ENCODE data around the gene BGN. TPM values are rescaled to one million over a fixed set of nuclear protein-coding genes. Genes with fewer than 3 reads are reported as not detected.

Gene BGN
- total and polyA plus RNA-seq, 5 experiments from 2014 or later: not detected

DNA sequence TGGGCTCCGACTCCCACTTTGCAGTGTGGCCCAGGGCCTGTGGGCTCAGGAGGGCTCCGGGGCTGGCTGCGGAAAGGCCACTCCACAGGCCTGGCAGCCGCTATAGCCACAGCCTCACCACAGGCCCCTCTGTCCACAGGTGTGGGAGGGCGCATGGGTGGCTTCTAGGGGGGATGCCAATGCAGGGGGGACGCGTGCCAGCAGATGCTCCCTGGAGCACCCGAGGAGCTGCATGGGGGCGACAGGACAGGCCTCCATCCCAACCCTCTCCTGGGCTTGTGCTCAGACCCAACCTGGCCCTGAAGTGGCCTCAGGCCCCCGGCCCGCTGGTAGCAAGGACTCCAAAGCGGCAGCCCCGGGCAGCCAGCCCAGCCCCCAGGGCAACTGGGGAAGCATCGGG lies 8.0 kb downstream of the BGN start:
- Mint-ChIP-seq H3K27ac (no peak overlapping the region), H3K4me3 (no peak overlapping the region), H3K36me3 (no peaks in the 10 kb centered on the region), H3K9me3 (no peaks in the 10 kb centered on the region), H3K27me3 (peaks cover 0 to 1% (median 0%) of the 10 kb centered on the region in 5 donors), H3K4me1 (peaks cover 0 to 5% (median under 1%) of the 10 kb centered on the region in 4 donors)
- no peak for ATAC-seq
- POLR2A ChIA-PET: no interaction called here
- no peak for DNase-seq

DNA sequence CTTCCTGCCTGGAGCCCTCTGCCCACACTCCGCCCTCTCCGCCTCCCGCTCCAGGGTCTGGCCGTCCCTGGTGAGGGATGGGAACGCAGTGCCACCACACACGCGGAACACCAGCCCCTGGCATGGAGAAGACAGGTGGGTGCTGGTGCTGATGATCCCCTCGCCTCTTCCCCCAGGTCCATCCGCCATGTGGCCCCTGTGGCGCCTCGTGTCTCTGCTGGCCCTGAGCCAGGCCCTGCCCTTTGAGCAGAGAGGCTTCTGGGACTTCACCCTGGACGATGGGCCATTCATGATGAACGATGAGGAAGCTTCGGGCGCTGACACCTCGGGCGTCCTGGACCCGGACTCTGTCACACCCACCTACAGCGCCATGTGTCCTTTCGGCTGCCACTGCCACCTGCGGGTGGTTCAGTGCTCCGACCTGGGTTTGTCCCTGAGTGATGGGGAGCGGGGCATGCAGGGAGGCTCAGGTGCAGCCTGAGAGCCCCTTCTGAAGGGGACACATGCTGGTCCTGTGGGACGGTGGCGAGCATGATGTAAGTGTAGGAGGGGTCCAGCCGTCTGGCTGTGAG lies 9.8 kb downstream of the BGN start:
- no peaks in the 10 kb centered on the region for H3K9me3 Mint-ChIP-seq
- peaks cover 0 to 5% (median under 1%) of the 10 kb centered on the region in 4 donors for H3K4me1 Mint-ChIP-seq
- no peak overlapping the region for H3K27ac Mint-ChIP-seq
- POLR2A ChIA-PET: no interaction called here
- H3K27me3 Mint-ChIP-seq: no peaks in the 10 kb centered on the region
- no peaks in the 10 kb centered on the region for H3K36me3 Mint-ChIP-seq
- ATAC-seq: no peak
- H3K4me3 Mint-ChIP-seq: no peak overlapping the region
- no peak for DNase-seq

DNA sequence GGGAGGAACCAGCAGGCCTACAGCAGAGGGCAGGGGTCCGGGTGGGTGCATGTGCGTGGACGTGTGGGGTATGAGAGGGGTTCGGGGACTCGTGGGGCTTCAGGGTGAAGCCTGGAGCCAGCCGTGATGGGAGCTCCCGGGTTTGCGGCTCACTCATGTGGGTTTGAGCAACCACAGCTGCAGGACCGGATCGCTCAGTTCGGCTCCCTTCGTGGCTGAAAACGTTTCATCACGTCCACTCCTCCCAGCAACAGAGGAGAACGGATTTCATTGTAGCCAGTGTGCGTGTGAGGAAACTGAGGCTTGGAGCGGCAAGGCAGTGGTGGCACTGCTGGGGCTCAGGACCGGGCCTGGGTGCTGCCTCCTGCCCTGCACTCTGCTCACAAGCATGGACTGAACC lies 10.6 kb downstream of the BGN start:
- Mint-ChIP-seq H3K9me3 (no peaks in the 10 kb centered on the region), H3K36me3 (no peaks in the 10 kb centered on the region), H3K27me3 (no peaks in the 10 kb centered on the region), H3K4me3 (no peak overlapping the region), H3K27ac (no peak overlapping the region), H3K4me1 (peaks cover 0 to 5% (median under 1%) of the 10 kb centered on the region in 4 donors)
- DNase-seq (no peak), ATAC-seq (no peak)
- POLR2A ChIA-PET: no interaction called here

DNA sequence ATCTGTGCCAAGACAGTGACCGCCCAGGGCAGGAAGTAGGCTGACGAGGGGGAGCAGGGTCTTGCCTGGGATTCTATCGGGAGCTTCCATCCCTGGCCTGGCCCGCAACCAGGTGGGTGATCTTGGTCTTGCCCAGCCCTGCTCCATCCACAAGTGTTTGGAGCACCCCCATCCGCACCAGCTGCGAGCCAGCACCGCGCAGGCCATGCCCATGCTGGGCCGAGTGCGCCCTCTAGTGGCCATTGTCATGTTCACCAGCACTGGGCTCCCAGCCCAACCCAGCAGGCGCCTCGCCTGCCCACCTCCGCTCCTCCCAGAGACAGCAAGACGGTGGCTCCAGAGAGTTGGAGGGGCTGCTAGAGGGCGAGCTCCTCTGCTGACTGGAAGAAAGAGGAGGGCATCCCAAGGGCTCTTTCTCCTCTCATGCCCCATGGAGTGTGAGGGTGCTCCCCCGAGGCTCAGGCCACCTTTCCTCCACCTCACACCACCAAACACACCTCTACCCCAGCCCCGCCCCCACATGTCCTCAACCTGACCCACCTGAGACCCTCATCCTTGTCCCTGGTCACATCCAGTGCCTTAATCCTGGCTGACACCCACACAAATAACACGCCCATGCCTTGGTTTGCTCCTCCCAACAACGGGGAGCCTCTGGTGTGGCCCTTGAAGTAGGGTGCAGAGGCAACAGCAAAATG lies 12.9 kb downstream of the BGN start:
- POLR2A ChIA-PET: interaction anchor here (1.1 to 1.6 kb wide), 3 partner anchors 35 to 475 kb away, joined by 3 to 5 read pairs (median 3); partner anchors contain the start of gene HAUS7
- H3K4me1 Mint-ChIP-seq: peaks cover 0 to 5% (median under 1%) of the 10 kb centered on the region in 4 donors
- peak overlapping the region in 2 of 10 donors; percentile 22 to 77 for H3K27ac Mint-ChIP-seq
- no peaks in the 10 kb centered on the region for H3K36me3 Mint-ChIP-seq
- H3K9me3 Mint-ChIP-seq: no peaks in the 10 kb centered on the region
- DNase-seq (peak; percentile 64 to 89 (median 79)), ATAC-seq (peak; percentile 100)
- no peaks in the 10 kb centered on the region for H3K27me3 Mint-ChIP-seq
- peak overlapping the region in 1 of 10 donors; percentile 25 for H3K4me3 Mint-ChIP-seq

DNA sequence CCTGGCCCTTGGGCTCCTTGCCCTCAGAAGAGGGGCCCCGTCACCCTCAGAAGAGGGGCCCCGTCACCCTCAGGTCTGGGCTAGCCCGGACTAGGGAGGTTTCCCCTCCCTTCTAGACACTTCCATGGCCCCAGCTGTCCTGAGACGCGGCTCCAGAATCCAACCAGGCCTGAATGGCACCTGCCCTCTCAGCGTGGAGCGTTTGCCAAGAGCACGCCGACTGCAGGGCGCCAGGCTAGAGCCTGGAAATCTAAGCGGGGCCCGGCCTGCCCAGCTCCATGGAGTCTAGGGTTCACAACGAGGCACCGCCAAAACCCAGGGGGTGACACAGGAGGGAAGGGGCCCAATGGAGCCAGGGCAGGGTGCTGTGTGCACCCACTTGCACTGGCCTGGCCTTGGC lies 14.8 kb downstream of the BGN start:
- peaks cover 0 to 5% (median under 1%) of the 10 kb centered on the region in 4 donors for H3K4me1 Mint-ChIP-seq
- DNase-seq: no peak
- H3K27me3 Mint-ChIP-seq: no peaks in the 10 kb centered on the region
- H3K36me3 Mint-ChIP-seq: no peaks in the 10 kb centered on the region
- H3K9me3 Mint-ChIP-seq: no peaks in the 10 kb centered on the region
- no peak overlapping the region for H3K4me3 Mint-ChIP-seq
- ATAC-seq: no peak
- H3K27ac Mint-ChIP-seq: no peak overlapping the region
- POLR2A ChIA-PET: no interaction called here

DNA sequence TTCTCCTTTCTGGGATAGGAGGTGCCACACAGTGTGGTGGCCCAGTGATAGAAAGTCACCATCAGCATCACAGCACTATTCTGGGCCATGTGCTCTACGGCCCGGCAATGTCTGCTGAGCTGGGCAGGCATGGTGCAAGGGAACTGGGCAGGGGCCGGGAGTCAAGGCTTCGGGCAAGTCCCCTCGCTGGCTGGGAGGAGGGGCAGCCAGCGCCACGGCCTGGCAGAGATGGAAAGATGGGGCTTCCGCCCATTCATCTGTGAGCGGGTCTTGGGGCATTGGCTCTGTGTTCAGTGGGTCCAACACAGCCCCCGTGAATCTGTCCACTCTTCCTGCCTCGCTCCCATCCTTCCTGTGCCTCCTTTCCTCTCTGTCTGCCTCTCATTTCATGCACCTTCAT lies 15.6 kb downstream of the BGN start:
- H3K9me3 Mint-ChIP-seq: no peaks in the 10 kb centered on the region
- DNase-seq: no peak
- no peaks in the 10 kb centered on the region for H3K36me3 Mint-ChIP-seq
- H3K4me3 Mint-ChIP-seq: no peak overlapping the region
- peaks cover 0 to under 1% (median 0%) of the 10 kb centered on the region in 5 donors for H3K27me3 Mint-ChIP-seq
- ATAC-seq: no peak
- H3K4me1 Mint-ChIP-seq: peaks cover 0 to 5% (median under 1%) of the 10 kb centered on the region in 4 donors
- H3K27ac Mint-ChIP-seq: no peak overlapping the region
- POLR2A ChIA-PET: no interaction called here

DNA sequence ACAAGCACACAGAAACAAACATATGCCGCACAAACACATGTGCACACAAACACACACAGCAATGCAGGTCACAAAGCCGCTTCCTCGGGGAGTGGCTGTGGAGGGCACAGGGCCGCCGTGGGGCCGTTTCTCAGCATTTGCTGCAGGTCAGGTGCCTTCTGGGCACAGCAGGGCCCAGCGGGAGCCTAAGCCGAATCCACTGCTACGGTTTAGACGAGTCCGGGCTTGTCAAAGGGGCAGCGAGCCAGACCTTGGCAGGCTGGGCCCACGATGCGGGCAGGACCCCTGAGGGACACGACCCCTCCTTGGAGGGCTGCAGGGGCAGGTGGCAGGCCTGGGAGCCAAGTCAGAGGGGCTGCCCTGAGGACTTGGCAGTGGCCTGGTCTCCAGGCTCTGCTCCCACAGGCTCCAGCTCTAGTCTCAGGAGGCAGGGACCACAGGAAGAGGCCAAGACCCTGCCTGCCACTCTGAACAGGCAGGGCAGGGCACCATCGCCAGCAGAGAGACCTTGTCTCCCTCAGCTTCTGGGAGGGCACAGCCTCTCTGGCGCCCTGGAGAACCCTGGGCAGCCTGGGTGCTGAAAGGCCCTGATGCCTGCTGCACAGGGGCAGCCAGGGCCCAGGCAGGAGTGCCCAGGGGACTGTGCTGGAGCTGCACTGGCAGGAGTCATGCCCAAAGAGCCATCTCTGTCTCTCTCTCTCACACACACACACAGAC lies 17.2 kb downstream of the BGN start:
- POLR2A ChIA-PET: interaction anchor here (0.6 kb wide), 1 partner anchor 155 kb away, joined by 3 read pairs; no protein-coding TSS in a partner anchor
- Mint-ChIP-seq H3K4me3 (no peak overlapping the region), H3K27ac (no peak overlapping the region), H3K27me3 (peaks cover 5 to 13% (median 8%) of the 10 kb centered on the region in 5 donors), H3K4me1 (peaks cover 4 to 9% (median 6%) of the 10 kb centered on the region in 4 donors), H3K9me3 (peaks cover 0 to 4% (median 0%) of the 10 kb centered on the region in 9 donors), H3K36me3 (peaks cover 0 to 4% (median 0%) of the 10 kb centered on the region in 3 donors)
- ATAC-seq: no peak
- no peak for DNase-seq

DNA sequence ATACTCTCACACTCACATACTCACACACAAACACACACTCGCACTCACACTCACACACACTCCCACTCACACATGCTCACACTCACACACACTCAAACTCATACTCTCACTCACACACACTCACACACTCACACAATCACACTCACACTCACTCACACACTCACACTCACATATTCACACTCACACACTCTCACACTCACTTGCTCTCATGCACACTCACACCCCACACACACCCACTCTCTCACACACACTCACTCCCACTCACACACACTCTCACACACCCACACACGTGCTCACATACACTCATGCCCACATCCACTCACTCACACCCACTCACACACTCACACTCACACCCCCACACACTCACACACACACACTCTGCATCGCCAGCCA lies 17.7 kb downstream of the BGN start:
- Mint-ChIP-seq H3K27ac (no peak overlapping the region), H3K4me1 (peaks cover 3 to 7% (median 5%) of the 10 kb centered on the region in 4 donors), H3K4me3 (no peak overlapping the region), H3K36me3 (peaks cover 0 to 4% (median 0%) of the 10 kb centered on the region in 3 donors), H3K9me3 (peaks cover 0 to 4% (median 0%) of the 10 kb centered on the region in 9 donors), H3K27me3 (peaks cover 5 to 13% (median 8%) of the 10 kb centered on the region in 5 donors)
- POLR2A ChIA-PET: interaction anchor here (0.6 kb wide), 1 partner anchor 154 kb away, joined by 3 read pairs; no protein-coding TSS in a partner anchor
- no peak for ATAC-seq
- no peak for DNase-seq

DNA sequence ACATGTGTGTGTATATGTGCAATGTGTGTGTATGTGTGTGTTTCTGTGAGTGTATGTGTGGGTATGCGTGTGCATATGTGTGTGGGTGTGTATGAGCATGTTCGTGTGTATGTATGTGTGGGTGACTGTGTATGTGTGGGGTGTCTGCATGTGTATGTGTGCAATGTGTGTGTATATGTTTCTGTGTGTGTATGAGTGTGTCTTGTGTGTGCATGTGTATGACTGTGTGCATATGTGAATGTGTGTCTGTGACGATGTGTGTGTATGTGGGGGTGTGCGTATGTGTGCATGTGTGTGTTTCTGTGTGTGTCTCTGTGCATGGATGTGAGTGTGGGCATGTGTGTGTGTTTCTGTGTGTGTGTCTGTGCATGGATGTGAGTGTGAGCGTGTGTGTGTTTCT lies 18.5 kb downstream of the BGN start:
- peaks cover 2 to 7% (median 5%) of the 10 kb centered on the region in 4 donors for H3K4me1 Mint-ChIP-seq
- no peak overlapping the region for H3K27ac Mint-ChIP-seq
- peaks cover 0 to 4% (median 0%) of the 10 kb centered on the region in 3 donors for H3K36me3 Mint-ChIP-seq
- ATAC-seq: no peak
- peaks cover 6 to 14% (median 10%) of the 10 kb centered on the region in 5 donors for H3K27me3 Mint-ChIP-seq
- no peak for DNase-seq
- POLR2A ChIA-PET: no interaction called here
- H3K4me3 Mint-ChIP-seq: no peak overlapping the region
- peaks cover 0 to 4% (median 0%) of the 10 kb centered on the region in 9 donors for H3K9me3 Mint-ChIP-seq

DNA sequence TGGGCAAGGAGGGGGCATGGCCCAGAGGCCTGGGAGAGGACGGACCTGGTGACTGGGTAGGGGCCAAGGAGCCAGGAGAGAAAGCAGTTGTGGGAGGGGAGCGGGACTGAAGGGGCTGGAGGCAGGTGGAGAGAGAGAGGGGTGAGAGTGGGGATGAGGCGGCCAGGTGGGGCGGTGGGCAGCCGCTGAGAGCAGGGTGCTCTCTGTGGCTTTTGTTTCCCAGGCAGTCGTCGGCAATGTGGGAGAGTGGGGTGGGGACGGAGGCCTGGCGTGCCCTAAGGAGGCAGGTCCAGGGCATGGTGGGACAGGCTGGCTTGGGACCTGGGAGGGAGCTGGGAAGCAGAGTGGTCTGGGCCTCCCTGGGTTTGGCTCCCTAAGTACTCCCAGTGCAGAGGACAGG lies 19.5 kb downstream of the BGN start:
- POLR2A ChIA-PET: no interaction called here
- Mint-ChIP-seq H3K4me3 (no peak overlapping the region), H3K9me3 (peaks cover 0 to 4% (median 0%) of the 10 kb centered on the region in 9 donors), H3K4me1 (peaks cover 2 to 9% (median 8%) of the 10 kb centered on the region in 4 donors), H3K27ac (no peak overlapping the region), H3K36me3 (peaks cover 0 to 4% (median 0%) of the 10 kb centered on the region in 3 donors), H3K27me3 (peaks cover 6 to 24% (median 12%) of the 10 kb centered on the region in 5 donors)
- ATAC-seq (no peak), DNase-seq (no peak)

DNA sequence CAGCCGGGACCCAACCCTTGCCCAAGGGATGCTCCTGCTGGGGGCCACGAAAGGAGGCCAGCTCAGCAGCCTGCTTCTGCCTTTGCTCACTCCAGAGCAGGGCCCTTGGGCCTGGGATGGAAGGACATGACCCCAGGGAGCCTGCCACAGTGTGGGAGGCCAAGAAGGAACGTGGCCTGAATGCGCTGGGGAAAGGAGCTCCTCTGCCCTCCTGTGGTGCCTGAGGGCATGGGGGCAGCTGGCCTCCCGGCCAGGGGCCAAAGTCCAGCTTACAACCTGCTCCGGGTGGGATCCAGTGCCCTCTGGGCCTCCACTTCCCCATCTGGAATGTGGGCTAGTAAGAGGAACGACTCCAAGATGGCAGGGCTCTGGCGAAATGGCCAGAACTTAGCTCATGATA lies 20.7 kb downstream of the BGN start:
- H3K4me1 Mint-ChIP-seq: peaks cover 2 to 9% (median 8%) of the 10 kb centered on the region in 4 donors
- peaks cover 0 to 4% (median 0%) of the 10 kb centered on the region in 9 donors for H3K9me3 Mint-ChIP-seq
- DNase-seq (no peak), ATAC-seq (no peak)
- peaks cover 0 to 4% (median 0%) of the 10 kb centered on the region in 3 donors for H3K36me3 Mint-ChIP-seq
- POLR2A ChIA-PET: no interaction called here
- peaks cover 6 to 30% (median 12%) of the 10 kb centered on the region in 5 donors for H3K27me3 Mint-ChIP-seq
- no peak overlapping the region for H3K27ac Mint-ChIP-seq
- H3K4me3 Mint-ChIP-seq: no peak overlapping the region

DNA sequence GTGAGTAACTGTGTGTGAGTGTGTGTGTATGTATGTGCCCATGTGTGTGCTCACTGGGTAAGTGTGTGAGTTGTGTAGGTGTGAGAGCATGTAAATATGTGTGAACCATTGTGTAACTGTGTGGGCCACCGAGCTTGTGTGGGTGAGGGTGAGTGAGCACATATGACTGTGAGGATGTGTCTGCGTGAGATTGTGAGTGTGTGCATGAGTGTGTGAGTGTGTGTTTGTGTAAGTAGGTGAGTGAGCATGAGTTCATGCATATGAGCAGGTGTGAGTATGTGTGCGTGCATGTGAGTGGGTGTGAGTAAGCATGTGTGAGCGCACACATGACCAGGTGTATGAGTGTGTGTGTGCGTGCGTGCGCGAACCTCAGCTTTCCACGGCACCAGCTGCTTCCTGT lies 21.3 kb downstream of the BGN start:
- no peak for ATAC-seq
- POLR2A ChIA-PET: no interaction called here

More for the DNA sequence above, 21.3 kb downstream of the BGN start:
- Mint-ChIP-seq H3K36me3 (peaks cover 0 to 4% (median 0%) of the 10 kb centered on the region in 3 donors), H3K27me3 (peaks cover 6 to 35% (median 12%) of the 10 kb centered on the region in 5 donors), H3K27ac (peak overlapping the region in 1 of 10 donors; percentile 11), H3K4me3 (peak overlapping the region in 2 of 10 donors; percentile 36 to 57), H3K9me3 (peaks cover 0 to 4% (median 0%) of the 10 kb centered on the region in 9 donors), H3K4me1 (peaks cover 2 to 9% (median 8%) of the 10 kb centered on the region in 4 donors)
- DNase-seq: no peak

All from naive thymus-derived CD8-positive, alpha-beta T cell (primary cell).